MM.1S (cell line): ENCODE data around the gene UBAC1.

Experiments used
- CTCF ChIP-seq: fragments of 300-600 bp; sonication (generic); IDR thresholded peaks from 2 replicates; pipeline ENCODE4 v1.5.1; 2016; ENCODE audit warnings: antibody characterized with exemption, low read length, mixed read lengths
- EZH2 ChIP-seq: fragments of 300-600 bp; sonication (generic); optimal IDR thresholded peaks from 2 replicates; pipeline ENCODE3; 2017; ENCODE audit warnings: low read depth, mild to moderate bottlenecking, antibody characterized with exemption, low read length, mixed read lengths

DNA sequence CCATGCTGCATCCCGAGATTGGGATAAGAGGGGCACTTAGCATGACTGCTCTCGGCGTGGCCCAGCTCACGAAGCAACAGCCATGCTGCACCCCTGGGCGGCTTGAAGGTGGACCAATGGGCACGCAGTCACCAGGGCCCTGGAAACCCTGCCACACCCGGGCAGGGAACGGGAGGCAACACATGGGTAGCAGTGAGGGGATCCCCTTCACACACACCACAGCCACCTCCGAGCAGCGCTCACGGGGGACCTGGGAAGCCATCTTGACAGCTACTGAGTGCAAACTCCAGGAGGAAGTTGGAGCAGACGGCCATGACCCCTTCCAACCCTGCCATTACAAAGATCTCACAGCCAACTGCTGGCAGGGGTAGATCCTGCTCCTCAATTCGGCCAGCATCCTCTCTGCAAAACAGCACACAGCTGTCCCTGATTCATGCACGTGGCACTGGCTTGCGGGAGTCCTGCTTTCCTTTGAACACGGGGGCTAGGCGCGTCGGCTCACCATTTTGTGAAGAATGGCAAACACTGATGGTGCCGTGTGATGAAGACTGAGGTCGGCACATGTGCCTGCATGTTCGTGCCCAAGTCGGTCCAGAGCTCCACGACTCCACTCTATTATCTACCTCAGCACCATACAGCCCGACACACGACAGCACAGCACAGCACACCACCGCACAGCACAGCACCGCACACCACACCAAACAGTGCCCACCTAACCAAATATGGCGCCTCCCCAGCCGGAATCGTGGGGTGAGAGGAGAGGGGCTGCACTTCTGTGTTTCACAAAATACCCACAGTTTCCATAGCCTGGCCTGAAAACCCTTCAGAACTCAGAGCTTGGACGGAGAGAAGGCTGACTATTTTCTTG is 5.0 kb downstream of the UBAC1 start:
- no peak for TF ChIP-seq CTCF
- no peak for TF ChIP-seq EZH2
